Bronchial epithelial cell (primary cell): Measurements from ENCODE around the gene RIMBP2. TPM values are rescaled to one million over a fixed set of nuclear protein-coding genes. Genes with fewer than 3 reads are reported as not detected.
A peak's percentile ranks its signal among the peaks of the same experiment; 100 is the strongest.

Experiments used
- DNase-seq: peaks from one replicate; pipeline ENCODE4 v3.0.0-alpha.2; 2010; ENCODE audit warnings: low read depth
- FAIRE-seq: peaks from 2 replicates; lab custom pipeline; 2011; peaks lifted over from hg19 to GRCh38; lab: Jason Lieb, UNC
- H3K27me3 ChIP-seq: 2 replicates; pipeline ENCODE4 v1.5.1; 2011; ENCODE audit warnings: low read length; ENCODE audit not compliant: control insufficient read depth, insufficient read depth
- H3K36me3 ChIP-seq: 2 replicates; pipeline ENCODE4 v1.5.1; 2011; ENCODE audit warnings: low read length; ENCODE audit not compliant: control insufficient read depth, insufficient read depth
- H3K4me3 ChIP-seq: 2 replicates; pipeline ENCODE4 v1.5.1; 2011; ENCODE audit warnings: mild to moderate bottlenecking, low read depth, low read length, control low read depth
- CTCF ChIP-seq: IDR thresholded peaks from 2 replicates; pipeline ENCODE4 v1.5.1; 2011; ENCODE audit warnings: mild to moderate bottlenecking, moderate library complexity, low read length, control low read depth, inconsistent platforms; ENCODE audit not compliant: insufficient read depth, severe bottlenecking
- total RNA-seq: library from RNA; depleted of rRNA; stranded (reverse); fragments of >200 nt; gene quantifications from 2 replicates; pipeline ENCODE4 v1.2.1, GENCODE V29; 2014

RIMBP2 gene
- total RNA-seq, 1 donor from 2014 or later = not detected

GRCh38 chr12:130447655-130447965 is 268.5 kb downstream of the RIMBP2 start:
- no peak overlapping the region for H3K4me3 ChIP-seq
- no peaks in the 10 kb centered on the region for H3K36me3 ChIP-seq
- DNase-seq (no peak), FAIRE-seq (no peak)
- no peak for TF ChIP-seq CTCF
- no peaks in the 10 kb centered on the region for H3K27me3 ChIP-seq

- DNase-seq (no peak), FAIRE-seq (peak; percentile 28)
- Histone ChIP-seq H3K36me3 (no peaks in the 10 kb centered on the region), H3K4me3 (no peak overlapping the region), H3K27me3 (no peaks in the 10 kb centered on the region)
- no peak for TF ChIP-seq CTCF
Observed at GRCh38 chr12:130446846-130447654, 269.0 kb downstream of the RIMBP2 start.

- DNase-seq (no peak), FAIRE-seq (no peak)
- Histone ChIP-seq H3K27me3 (no peaks in the 10 kb centered on the region), H3K4me3 (no peak overlapping the region), H3K36me3 (no peaks in the 10 kb centered on the region)
- TF ChIP-seq CTCF = no peak
Observed at GRCh38 chr12:130444986-130445385, 271.1 kb downstream of the RIMBP2 start.

- no peak for TF ChIP-seq CTCF
- Histone ChIP-seq H3K36me3 (no peaks in the 10 kb centered on the region), H3K4me3 (no peak overlapping the region), H3K27me3 (no peaks in the 10 kb centered on the region)
- DNase-seq (no peak), FAIRE-seq (no peak)
Observed at GRCh38 chr12:130444061-130444460, 272.0 kb downstream of the RIMBP2 start.

- no peak for TF ChIP-seq CTCF
Observed at GRCh38 chr12:130441771-130442760, 274.0 kb downstream of the RIMBP2 start.

More at GRCh38 chr12:130441771-130442760, 274.0 kb downstream of the RIMBP2 start:
- DNase-seq (no peak), FAIRE-seq (no peak)
- Histone ChIP-seq H3K4me3 (no peak overlapping the region), H3K27me3 (no peaks in the 10 kb centered on the region), H3K36me3 (no peaks in the 10 kb centered on the region)
